ENCODE measurements around the gene TTC36.

The TTC36 gene

DNA sequence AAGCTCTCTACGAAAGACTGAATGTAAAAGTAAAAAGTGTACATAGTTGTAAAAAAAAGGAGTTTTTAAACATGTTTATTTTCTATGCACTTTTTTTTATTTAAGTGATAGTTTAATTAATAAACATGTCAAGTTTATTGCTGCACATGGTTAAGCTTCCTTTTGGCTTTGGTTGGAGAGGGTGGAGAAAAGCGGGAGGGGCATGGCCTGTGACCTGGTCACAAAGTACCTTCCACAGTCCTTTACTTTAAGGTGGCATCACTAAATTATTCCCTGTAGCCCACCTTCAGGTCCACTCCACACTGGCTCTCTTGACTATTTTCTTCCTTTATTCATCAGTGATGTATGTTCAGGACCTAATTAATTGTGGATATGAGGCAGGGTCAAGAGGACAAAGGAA is 586 bp upstream of the TTC36 start:
- TF ChIP-seq, protein P1, sequence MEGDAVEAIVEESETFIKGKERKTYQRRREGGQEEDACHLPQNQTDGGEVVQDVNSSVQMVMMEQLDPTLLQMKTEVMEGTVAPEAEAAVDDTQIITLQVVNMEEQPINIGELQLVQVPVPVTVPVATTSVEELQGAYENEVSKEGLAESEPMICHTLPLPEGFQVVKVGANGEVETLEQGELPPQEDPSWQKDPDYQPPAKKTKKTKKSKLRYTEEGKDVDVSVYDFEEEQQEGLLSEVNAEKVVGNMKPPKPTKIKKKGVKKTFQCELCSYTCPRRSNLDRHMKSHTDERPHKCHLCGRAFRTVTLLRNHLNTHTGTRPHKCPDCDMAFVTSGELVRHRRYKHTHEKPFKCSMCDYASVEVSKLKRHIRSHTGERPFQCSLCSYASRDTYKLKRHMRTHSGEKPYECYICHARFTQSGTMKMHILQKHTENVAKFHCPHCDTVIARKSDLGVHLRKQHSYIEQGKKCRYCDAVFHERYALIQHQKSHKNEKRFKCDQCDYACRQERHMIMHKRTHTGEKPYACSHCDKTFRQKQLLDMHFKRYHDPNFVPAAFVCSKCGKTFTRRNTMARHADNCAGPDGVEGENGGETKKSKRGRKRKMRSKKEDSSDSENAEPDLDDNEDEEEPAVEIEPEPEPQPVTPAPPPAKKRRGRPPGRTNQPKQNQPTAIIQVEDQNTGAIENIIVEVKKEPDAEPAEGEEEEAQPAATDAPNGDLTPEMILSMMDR (conservative IDR thresholded peaks at IDR 0.05), result no peak
- H3K27ac ChIP-seq, result no peak overlapping the region

DNA sequence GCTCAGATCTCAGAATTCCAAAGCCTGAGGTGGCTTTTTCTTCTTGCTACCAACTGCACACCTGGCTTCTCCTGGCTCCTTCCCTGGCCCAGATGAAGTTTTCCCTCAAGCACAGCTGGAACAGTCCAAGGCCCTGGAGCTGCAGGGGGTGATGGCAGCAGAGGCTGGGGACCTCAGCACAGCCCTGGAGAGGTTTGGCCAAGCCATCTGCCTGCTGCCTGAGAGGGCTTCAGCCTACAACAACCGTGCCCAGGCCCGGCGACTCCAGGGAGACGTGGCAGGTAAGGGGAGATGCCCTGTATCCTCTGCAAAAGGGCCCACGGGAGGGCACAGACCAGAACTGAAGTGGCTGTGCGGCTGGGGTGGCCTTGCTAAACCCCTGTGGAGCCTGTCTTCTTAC is 1.2 kb downstream of the TTC36 start:
- peak overlapping the region; percentile 99 for H3K27ac ChIP-seq
- TF ChIP-seq, protein P1 (conservative IDR thresholded peaks at IDR 0.05), result no peak

GRCh38 chr11:118529584-118530175 is 2.4 kb downstream of the TTC36 start:
- TF ChIP-seq, protein P1 (conservative IDR thresholded peaks at IDR 0.05), result no peak

GRCh38 chr11:118530180-118530682 is 3.0 kb downstream of the TTC36 start:
- peak overlapping the region; percentile 99 for H3K27ac ChIP-seq
- TF ChIP-seq, protein P1 (conservative IDR thresholded peaks at IDR 0.05), result no peak

More at GRCh38 chr11:118529584-118530175, 2.4 kb downstream of the TTC36 start:
- peak overlapping the region; percentile 99 for H3K27ac ChIP-seq

DNA sequence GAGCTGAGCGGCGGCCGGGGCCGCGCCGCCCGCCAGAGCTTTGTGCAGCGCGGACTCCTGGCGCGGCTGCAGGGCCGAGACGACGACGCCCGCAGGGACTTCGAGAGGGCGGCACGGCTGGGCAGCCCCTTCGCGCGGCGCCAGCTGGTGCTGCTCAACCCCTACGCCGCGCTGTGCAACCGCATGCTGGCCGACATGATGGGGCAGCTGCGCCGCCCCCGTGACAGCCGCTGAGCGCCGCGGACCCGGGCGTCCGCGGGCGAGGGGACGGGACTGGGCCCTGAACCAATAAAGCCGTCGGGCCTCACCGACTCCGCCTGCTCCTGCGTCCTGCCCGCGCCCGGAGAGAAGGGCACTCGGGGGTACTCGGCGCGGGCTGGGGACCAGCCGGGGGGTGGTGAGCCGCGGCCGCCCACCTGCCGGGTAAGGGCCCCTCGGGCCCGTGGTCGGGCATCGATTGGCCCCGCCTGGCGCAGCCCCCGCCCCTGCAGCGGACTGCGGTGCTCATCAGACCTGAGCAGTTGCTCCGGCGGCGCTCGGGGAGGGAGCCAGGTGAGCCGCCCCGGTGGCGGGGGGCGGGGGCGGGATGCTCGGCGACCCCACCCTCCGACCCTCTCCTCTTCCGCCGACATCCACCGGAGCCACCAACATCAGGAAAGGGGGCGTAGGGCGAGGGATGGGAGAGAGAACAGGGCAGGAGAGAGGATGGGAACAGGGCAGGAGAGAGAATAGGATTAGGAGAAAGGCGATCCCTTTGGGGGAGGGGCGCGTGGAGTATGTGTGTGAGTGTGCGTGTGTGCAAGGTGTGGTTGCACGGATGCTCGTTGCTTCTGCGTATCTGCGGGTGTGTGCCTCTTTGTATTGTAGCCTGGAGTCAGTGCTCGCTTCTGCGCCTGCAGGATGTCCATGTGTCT is 3.7 kb downstream of the TTC36 start, which contains the start of gene TMEM25:
TSS of gene TMEM25 (plus strand) at position 510 of the 914 bp plus-strand sequence. CDS start 610 bp downstream, outside the sequence.
- peak within 1 kb of the TSS; percentile 99 for H3K27ac ChIP-seq
- TF ChIP-seq, protein P1 (conservative IDR thresholded peaks at IDR 0.05), result no peak

DNA sequence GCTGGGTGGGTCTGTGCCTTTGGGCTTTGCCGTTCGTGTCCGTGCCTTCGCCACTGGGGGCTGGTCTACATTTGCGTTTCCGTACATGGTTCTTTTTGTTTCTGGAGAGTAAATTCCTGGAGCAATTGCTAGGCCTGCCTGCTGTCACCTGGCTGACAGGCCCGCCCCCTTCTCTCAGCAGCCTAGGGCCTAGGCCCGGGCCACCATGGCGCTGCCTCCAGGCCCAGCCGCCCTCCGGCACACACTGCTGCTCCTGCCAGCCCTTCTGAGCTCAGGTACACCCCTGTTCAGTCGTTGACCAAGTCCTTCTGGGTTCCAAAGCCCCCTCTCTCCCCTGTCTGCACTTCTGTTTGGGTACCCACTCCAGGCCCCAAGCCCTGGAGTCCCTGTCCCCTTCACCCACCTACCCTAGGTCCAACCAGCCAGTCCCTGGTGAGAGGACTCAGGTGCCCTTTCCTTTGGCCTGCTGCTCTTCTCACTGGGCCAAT is 4.4 kb downstream of the TTC36 start:
- TF ChIP-seq, protein P1 (conservative IDR thresholded peaks at IDR 0.05), result no peak
- H3K27ac ChIP-seq, result peak overlapping the region; percentile 99

GRCh38 chr11:118532091-118532490 is 4.8 kb downstream of the TTC36 start:
- TF ChIP-seq, protein P1 (conservative IDR thresholded peaks at IDR 0.05), result no peak
- peak overlapping the region; percentile 99 for H3K27ac ChIP-seq
